Measurements from ENCODE around the gene ZBTB8A. TPM values are rescaled to one million over a fixed set of nuclear protein-coding genes. Genes with fewer than 3 reads are reported as not detected.

The ZBTB8A gene
- total and polyA plus RNA-seq, 2 of the 8 experiments (the other 6 are each of a cell fraction or from before 2014, with no cell fraction given), result 2.9 to 10.4 TPM

DNA sequence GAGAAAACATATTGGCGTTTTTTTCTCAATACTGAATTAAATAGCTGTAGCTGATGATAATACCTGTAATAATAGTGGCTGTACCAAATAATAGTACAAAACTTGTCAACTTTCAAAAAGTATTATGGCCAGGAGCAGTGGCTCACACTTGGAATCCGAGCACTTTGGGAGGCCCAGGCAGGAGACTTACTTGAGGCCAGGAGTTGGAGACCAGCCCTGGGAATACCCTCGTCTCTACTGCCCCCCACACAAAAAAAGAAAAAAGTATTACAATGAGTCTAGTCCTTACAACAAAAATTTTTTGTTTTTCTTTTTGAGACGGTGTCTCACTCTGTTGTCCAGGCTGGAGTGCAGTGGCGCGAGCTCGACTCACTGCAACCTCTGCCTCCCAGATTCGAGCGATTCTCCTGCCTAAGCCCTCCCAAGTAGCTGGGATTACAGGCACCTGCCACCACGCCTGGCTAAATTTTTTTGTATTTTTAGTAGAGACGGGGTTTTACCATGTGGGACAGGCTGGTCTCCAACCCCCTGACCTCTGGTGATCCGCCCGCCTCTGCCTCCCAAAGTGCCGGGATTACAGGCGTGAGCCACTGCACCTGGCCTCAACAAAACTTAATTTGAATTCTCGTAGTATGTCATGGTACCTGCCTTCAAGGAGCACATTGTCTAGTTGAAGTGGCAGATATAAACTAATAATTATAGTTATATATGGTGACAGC is 113.2 kb downstream of the ZBTB8A start (continued):
- TF ChIP-seq CHD7 (IDR thresholded peaks at IDR 0.05; ENCODE audit: insufficient replicate concordance, low read length) (no peak), CHD2 (IDR thresholded peaks at IDR 0.05; ENCODE audit: low read length) (no peak), RFX5 (IDR thresholded peaks at IDR 0.05; ENCODE audit: borderline replicate concordance, low read depth, low read length) (no peak), BACH1 (IDR thresholded peaks at IDR 0.05; ENCODE audit: low read length) (no peak), CBX8 (IDR thresholded peaks at IDR 0.05; ENCODE audit: borderline replicate concordance, low read depth, low read length) (no peak), NANOG (IDR thresholded peaks at IDR 0.05; ENCODE audit: insufficient read depth, low read depth, low read length, poor library complexity, severe bottlenecking) (no peak)
